AG04450 (cell line): ENCODE results near the gene NRG2. TPM values are rescaled to one million over a fixed set of nuclear protein-coding genes. Genes with fewer than 3 reads are reported as not detected.

Experiments used
- CTCF ChIA-PET: fragments of 300-600, 350-600 bp; formaldehyde crosslinking; extraction: SDS; loops from one replicate; lab custom pipeline; 2022; ENCODE audit warnings: antibody characterized with exemption, inconsistent platforms; lab: Charles Lee
- POLR2A ChIA-PET: fragments of 350-600 bp; formaldehyde crosslinking; extraction: SDS; loops from one replicate; lab custom pipeline; 2021; ENCODE audit warnings: antibody characterized with exemption, inconsistent platforms; lab: Yijun Ruan, JAX
- DNase-seq: peaks from one replicate; pipeline ENCODE4 v3.0.0-alpha.2; 2011; ENCODE audit warnings: low read depth, low spot score
- H3K27ac ChIP-seq: one replicate; pipeline ENCODE4 v1.5.1; 2012; ENCODE audit warnings: low read depth, low read length, control low read depth
- H3K27me3 ChIP-seq: one replicate; pipeline ENCODE4 v1.6.0; 2012; ENCODE audit warnings: low read length; ENCODE audit not compliant: control insufficient read depth, insufficient read depth
- H3K4me3 ChIP-seq: 2 replicates; pipeline ENCODE4 v1.5.1; 2011; ENCODE audit warnings: mild to moderate bottlenecking, low read depth, low read length, control low read depth
- H3K9me3 ChIP-seq: 2 replicates; pipeline ENCODE4 v1.5.1; 2012; ENCODE audit warnings: low read length; ENCODE audit not compliant: control insufficient read depth, insufficient read depth
- CTCF ChIP-seq: IDR thresholded peaks from 2 replicates; pipeline ENCODE4 v1.5.1; 2011; ENCODE audit warnings: low read depth, low read length, control low read depth, inconsistent platforms
- polyA plus RNA-seq: library from polyadenylated mRNA; depleted of rRNA; stranded (reverse); fragments of >200 nt; gene quantifications from 2 replicates; pipeline ENCODE4 v1.2.3, GENCODE V29; 2011

Gene NRG2
- polyA plus RNA-seq, 1 experiment: 0.02 TPM

GRCh38 chr5:139951983-139952382, 91.1 kb downstream of the NRG2 start:
- ChIA-PET CTCF (interaction anchor here (0.9 to 2.1 kb wide), 2 partner anchors 17 to 165 kb away, joined by 3 to 11 read pairs; no protein-coding TSS in a partner anchor), POLR2A (no interaction called here)
- Histone ChIP-seq H3K4me3 (no peak overlapping the region), H3K27me3 (peaks cover 4% of the 10 kb centered on the region), H3K9me3 (no peaks in the 10 kb centered on the region), H3K27ac (no peak overlapping the region)
- DNase-seq: no peak
- TF ChIP-seq CTCF: no peak

- Histone ChIP-seq H3K27me3 (peaks cover 3% of the 10 kb centered on the region), H3K4me3 (no peak overlapping the region), H3K27ac (no peak overlapping the region), H3K9me3 (no peaks in the 10 kb centered on the region)
- ChIA-PET POLR2A (no interaction called here), CTCF (interaction anchor here (2.1 kb wide), 1 partner anchor 17 kb away, joined by 11 read pairs; no protein-coding TSS in a partner anchor)
- TF ChIP-seq CTCF: no peak
- DNase-seq: no peak
Observed at GRCh38 chr5:139951296-139951924, 91.7 kb downstream of the NRG2 start.

GRCh38 chr5:139950436-139950835, 92.7 kb downstream of the NRG2 start:
- DNase-seq: no peak
- Histone ChIP-seq H3K9me3 (no peaks in the 10 kb centered on the region), H3K27ac (no peak overlapping the region), H3K27me3 (peaks cover 3% of the 10 kb centered on the region), H3K4me3 (no peak overlapping the region)
- POLR2A ChIA-PET: no interaction called here
- CTCF ChIA-PET: interaction anchor here (1.0 to 2.0 kb wide), 2 partner anchors 18 to 164 kb away, joined by 3 to 8 read pairs; no protein-coding TSS in a partner anchor
- TF ChIP-seq CTCF: no peak

GRCh38 chr5:139949710-139950109, 93.4 kb downstream of the NRG2 start:
- peaks cover 4% of the 10 kb centered on the region for H3K27me3 ChIP-seq
- ChIA-PET POLR2A (no interaction called here), CTCF (interaction anchor here (1.0 to 2.0 kb wide), 2 partner anchors 19 to 163 kb away, joined by 3 to 8 read pairs; no protein-coding TSS in a partner anchor)

More at GRCh38 chr5:139949710-139950109, 93.4 kb downstream of the NRG2 start:
- Histone ChIP-seq H3K4me3 (no peak overlapping the region), H3K27ac (no peak overlapping the region), H3K9me3 (no peaks in the 10 kb centered on the region)
- DNase-seq: no peak
- TF ChIP-seq CTCF: no peak
